AG08396 (cell line): ENCODE results near the gene PRKN.

ENCODE experiments used
- DNase-seq: peaks from one replicate; pipeline ENCODE4 v3.0.0; 2012; ENCODE audit warnings: low spot score, mixed read lengths

PRKN gene

GRCh38 chr6:162674452-162674851 lies 53.1 kb downstream of the PRKN start:
- DNase-seq: no peak

GRCh38 chr6:162671580-162672165 lies 55.9 kb downstream of the PRKN start:
- no peak for DNase-seq

- no peak for DNase-seq
Observed at GRCh38 chr6:162670345-162670744, 57.2 kb downstream of the PRKN start.

- no peak for DNase-seq
Observed at GRCh38 chr6:162666246-162666645, 61.3 kb downstream of the PRKN start.

GRCh38 chr6:162653808-162654207 lies 73.8 kb downstream of the PRKN start:
- no peak for DNase-seq

GRCh38 chr6:162651505-162651904 lies 76.1 kb downstream of the PRKN start:
- no peak for DNase-seq

GRCh38 chr6:162649271-162649670 lies 78.3 kb downstream of the PRKN start:
- DNase-seq: no peak

- no peak for DNase-seq
Observed at GRCh38 chr6:162644153-162644552, 83.4 kb downstream of the PRKN start.

GRCh38 chr6:162640756-162641155 lies 86.8 kb downstream of the PRKN start:
- DNase-seq: no peak

GRCh38 chr6:162639951-162640350 lies 87.6 kb downstream of the PRKN start:
- DNase-seq: no peak

- no peak for DNase-seq
Observed at GRCh38 chr6:162638931-162639574, 88.5 kb downstream of the PRKN start.

- DNase-seq: no peak
Observed at GRCh38 chr6:162637317-162637716, 90.2 kb downstream of the PRKN start.

- no peak for DNase-seq
Observed at GRCh38 chr6:162636167-162636566, 91.4 kb downstream of the PRKN start.

GRCh38 chr6:162631546-162631945 lies 96.0 kb downstream of the PRKN start:
- DNase-seq: no peak

- DNase-seq: no peak
Observed at GRCh38 chr6:162630069-162630468, 97.5 kb downstream of the PRKN start.

GRCh38 chr6:162627825-162628224 lies 99.7 kb downstream of the PRKN start:
- DNase-seq: no peak

- DNase-seq: no peak
Observed at GRCh38 chr6:162627362-162627761, 100.2 kb downstream of the PRKN start.

- no peak for DNase-seq
Observed at GRCh38 chr6:162626869-162627268, 100.7 kb downstream of the PRKN start.

- DNase-seq: no peak
Observed at GRCh38 chr6:162625846-162626540, 101.6 kb downstream of the PRKN start.

- no peak for DNase-seq
Observed at GRCh38 chr6:162622572-162622971, 105.0 kb downstream of the PRKN start.

GRCh38 chr6:162621246-162621645 lies 106.3 kb downstream of the PRKN start:
- DNase-seq: no peak

- no peak for DNase-seq
Observed at GRCh38 chr6:162620073-162620472, 107.5 kb downstream of the PRKN start.

GRCh38 chr6:162618448-162619002 lies 109.0 kb downstream of the PRKN start:
- no peak for DNase-seq
